K562 (cell line): ENCODE measurements around the gene ERP29. TPM values are rescaled to one million over a fixed set of nuclear protein-coding genes. Genes with fewer than 3 reads are reported as not detected.

ENCODE experiments used
- CBX1 ChIP-seq: sonication (generic); IDR thresholded peaks from 2 replicates; pipeline ENCODE4 v1.6.1; 2016; ENCODE audit warnings: antibody characterized with exemption, low read depth, mild to moderate bottlenecking
- CXXC5 ChIP-seq: fragments of 250-450 bp; sonication (Bioruptor Pico); IDR thresholded peaks from 2 replicates; pipeline ENCODE4 v1.8.0; 2022; ENCODE audit warnings: inconsistent platforms, mild to moderate bottlenecking, moderate library complexity
- FUS ChIP-seq: fragments of 200-400 bp; formaldehyde crosslinking; optimal IDR thresholded peaks from 2 replicates; pipeline ENCODE3; 2017; ENCODE audit warnings: low read depth, low read length
- MAFF ChIP-seq: IDR thresholded peaks from 2 replicates; pipeline ENCODE4 v1.6.1; 2012; ENCODE audit warnings: low read length, improper control_type of control experiment
- NFE2L1 ChIP-seq: fragments of 450-650 bp; IDR thresholded peaks from 2 replicates; pipeline ENCODE4 v1.6.1; 2016; ENCODE audit warnings: missing genetic modification characterization, low read depth, mild to moderate bottlenecking, missing compliant biosample characterization, moderate library complexity, borderline replicate concordance
- PCBP1 ChIP-seq: fragments of 200-400 bp; formaldehyde crosslinking; IDR thresholded peaks from 2 replicates; pipeline ENCODE4 v1.6.1; 2018; ENCODE audit warnings: mild to moderate bottlenecking, low read depth, low read length; ENCODE audit not compliant: poor library complexity, severe bottlenecking
- POLR2A ChIP-seq: fragments of 450-650 bp; conservative IDR thresholded peaks from 2 replicates; pipeline ENCODE4 v1.6.1; 2016
- SIN3A ChIP-seq, 2 experiments: fragments of 150-350 bp in 1 of 2; IDR thresholded peaks; 2 replicates each; pipeline ENCODE4 v1.6.1; 2011 to 2016; ENCODE audit warnings: borderline replicate concordance in 2 of 2, low read depth in 2 of 2, low read length in 2 of 2, mild to moderate bottlenecking in 2 of 2, moderate library complexity in 2 of 2; ENCODE audit not compliant: control insufficient read depth in 1 of 2
- ZBTB12 ChIP-seq: fragments of 250-450 bp; sonication (Bioruptor Pico); IDR thresholded peaks from 2 replicates; pipeline ENCODE4 v1.4.0; 2020
- ZFP30 ChIP-seq: fragments of 250-450 bp; sonication (Bioruptor Pico); IDR thresholded peaks from 2 replicates; pipeline ENCODE4 v1.8.0; 2022; ENCODE audit warnings: moderate library complexity, mild to moderate bottlenecking, inconsistent platforms, borderline replicate concordance
- ZNF75A ChIP-seq: fragments of 450-650 bp; formaldehyde crosslinking; IDR thresholded peaks from 2 replicates; pipeline ENCODE4 v1.4.0; 2020; ENCODE audit warnings: mild to moderate bottlenecking
- polyA plus RNA-seq, 8 experiments: library from polyadenylated mRNA; depleted of rRNA in 4 of 8; stranded (reverse) in 5 of 8; unstranded in 3 of 8; fragments of >200 nt; fragmentation: Nextera tagmentation in 2 of 8; fragmentation: Illumina TruSeq in 1 of 8; extraction: Ambion mirVana in 2 of 8; extraction: Trizol in 1 of 8; gene quantifications; 2 replicates each; pipeline versions ENCODE4 v1.2.1 to v1.2.3, GENCODE V29; 2011 to 2014; ENCODE audit warnings: inconsistent platforms in 1 of 8, missing spikeins in 1 of 8
- total RNA-seq, 7 experiments: library from RNA; depleted of rRNA in 6 of 7; stranded (reverse); fragments of >200 nt in 6 of 7; fragmentation: Illumina TruSeq in 2 of 7; extraction: Trizol in 2 of 7; gene quantifications; 2 replicates each; pipeline versions ENCODE4 v1.2.1 to v1.2.3, GENCODE V29; 2011 to 2021; ENCODE audit warnings: low replicate concordance in 1 of 7
- TF ChIP-seq, protein P1 (sequence below): fragments of 200-400 bp; formaldehyde crosslinking; IDR thresholded peaks from 2 replicates; pipeline ENCODE4 v1.6.1; 2017; ENCODE audit warnings: mild to moderate bottlenecking, low read depth, low read length, moderate library complexity
- TF ChIP-seq, protein P2 (sequence below): sonication (generic); formaldehyde crosslinking; IDR thresholded peaks from 2 replicates; pipeline ENCODE4 v1.8.0; 2022; ENCODE audit warnings: missing genetic modification reagents, mild to moderate bottlenecking, moderate library complexity, borderline replicate concordance

Gene ERP29
- total and polyA plus RNA-seq, 9 of the 15 experiments (the other 6 are each of a cell fraction or from before 2014, with no cell fraction given), result 42.4 to 146 (median 111) TPM

DNA sequence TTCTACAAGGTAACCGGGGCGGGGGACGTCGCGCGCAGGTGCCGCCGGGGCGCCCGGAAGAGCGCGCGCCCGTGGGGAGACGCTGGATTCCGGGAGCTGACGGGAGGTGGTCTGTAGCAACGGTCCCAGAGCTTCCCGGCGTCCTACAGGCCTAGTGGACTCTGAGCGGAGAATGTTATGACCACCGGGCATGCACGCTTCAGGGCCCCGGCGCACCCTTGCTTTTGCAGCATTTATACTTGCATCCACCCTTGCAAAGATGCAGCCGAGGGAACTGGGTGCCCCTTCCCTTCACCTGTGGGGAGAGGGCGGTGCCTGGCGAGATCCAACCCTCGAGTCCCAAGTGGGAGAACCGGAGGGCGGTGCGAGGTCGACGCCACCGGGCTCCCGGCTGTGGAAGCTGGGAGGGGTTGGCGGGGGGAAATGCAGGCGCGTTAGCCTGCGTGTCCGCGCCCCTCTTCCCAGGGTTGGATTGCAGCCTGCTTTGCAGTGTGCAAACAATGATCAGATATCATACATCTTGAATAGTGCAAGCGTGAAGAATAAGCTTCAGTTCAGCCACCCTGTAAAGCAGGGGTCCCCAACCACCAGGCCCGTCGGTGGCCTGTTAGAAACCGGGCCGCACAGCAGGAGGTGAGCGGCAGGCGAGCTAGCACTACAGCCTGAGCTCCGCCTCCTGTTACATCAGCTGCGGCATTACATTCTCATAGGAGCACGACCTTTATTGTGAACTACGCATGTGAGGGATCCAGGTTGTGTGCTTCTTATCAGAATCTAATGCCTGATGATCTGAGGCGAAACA is 576 bp downstream of the ERP29 start (continued):
- TF ChIP-seq NFE2L1 (no peak), POLR2A (peak; percentile 64), CBX1 (no peak; the same call in 1 of the 2 replicates), CXXC5 (CRISPR knock-in tag) (peak; percentile 63), FUS (no peak), MAFF (no peak), ZFP30 (CRISPR knock-in tag) (no peak), ZBTB12 (CRISPR knock-in tag) (no peak), SIN3A (IDR thresholded peaks at IDR 0.05; ENCODE audit: borderline replicate concordance in 2 of 2, control insufficient read depth in 1 of 2, low read depth in 2 of 2, low read length in 2 of 2) (peak in 1 of 2 experiments; percentile 65; a peak in 1 of 4 replicates), PCBP1 (peak; percentile 2), ZNF75A (peak; percentile 64)
- TF ChIP-seq, protein P1, sequence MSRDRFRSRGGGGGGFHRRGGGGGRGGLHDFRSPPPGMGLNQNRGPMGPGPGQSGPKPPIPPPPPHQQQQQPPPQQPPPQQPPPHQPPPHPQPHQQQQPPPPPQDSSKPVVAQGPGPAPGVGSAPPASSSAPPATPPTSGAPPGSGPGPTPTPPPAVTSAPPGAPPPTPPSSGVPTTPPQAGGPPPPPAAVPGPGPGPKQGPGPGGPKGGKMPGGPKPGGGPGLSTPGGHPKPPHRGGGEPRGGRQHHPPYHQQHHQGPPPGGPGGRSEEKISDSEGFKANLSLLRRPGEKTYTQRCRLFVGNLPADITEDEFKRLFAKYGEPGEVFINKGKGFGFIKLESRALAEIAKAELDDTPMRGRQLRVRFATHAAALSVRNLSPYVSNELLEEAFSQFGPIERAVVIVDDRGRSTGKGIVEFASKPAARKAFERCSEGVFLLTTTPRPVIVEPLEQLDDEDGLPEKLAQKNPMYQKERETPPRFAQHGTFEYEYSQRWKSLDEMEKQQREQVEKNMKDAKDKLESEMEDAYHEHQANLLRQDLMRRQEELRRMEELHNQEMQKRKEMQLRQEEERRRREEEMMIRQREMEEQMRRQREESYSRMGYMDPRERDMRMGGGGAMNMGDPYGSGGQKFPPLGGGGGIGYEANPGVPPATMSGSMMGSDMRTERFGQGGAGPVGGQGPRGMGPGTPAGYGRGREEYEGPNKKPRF, result no peak
- TF ChIP-seq, protein P2, sequence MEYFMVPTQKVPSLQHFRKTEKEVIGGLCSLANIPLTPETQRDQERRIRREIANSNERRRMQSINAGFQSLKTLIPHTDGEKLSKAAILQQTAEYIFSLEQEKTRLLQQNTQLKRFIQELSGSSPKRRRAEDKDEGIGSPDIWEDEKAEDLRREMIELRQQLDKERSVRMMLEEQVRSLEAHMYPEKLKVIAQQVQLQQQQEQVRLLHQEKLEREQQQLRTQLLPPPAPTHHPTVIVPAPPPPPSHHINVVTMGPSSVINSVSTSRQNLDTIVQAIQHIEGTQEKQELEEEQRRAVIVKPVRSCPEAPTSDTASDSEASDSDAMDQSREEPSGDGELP (CRISPR knock-in tag), result peak; percentile 88
